Body of pancreas (tissue), 4 donors: Measurements from ENCODE around the gene PTPRT.

Source experiments
- CTCF ChIP-seq, 7 experiments: fragments of 450-650 bp in 4 of 7; fragments of 200-600 bp in 3 of 7; sonication (generic) in 3 of 7; IDR thresholded peaks; one replicate each; pipeline ENCODE4 v1.5.1; 2016 to 2019; ENCODE audit warnings: antibody characterized with exemption in 7 of 7
- POLR2A ChIP-seq, 3 donors: fragments of 450-650 bp; IDR thresholded peaks; one replicate each; pipeline ENCODE4 v1.6.1; 2016; ENCODE audit warnings: antibody characterized with exemption in 3 of 3, mild to moderate bottlenecking in 2 of 3

GRCh38 chr20:43185901-43186300 is 3.8 kb downstream of the PTPRT start:
- no peak for TF ChIP-seq CTCF (IDR thresholded peaks at IDR 0.05)
- no peak for TF ChIP-seq POLR2A (IDR thresholded peaks at IDR 0.05)
